MM.1S (cell line): ENCODE results near the gene PPP1R14C.

Source experiments
- CTCF ChIP-seq: fragments of 300-600 bp; sonication (generic); IDR thresholded peaks from 2 replicates; pipeline ENCODE4 v1.5.1; 2016; ENCODE audit warnings: antibody characterized with exemption, low read length, mixed read lengths
- EZH2 ChIP-seq: fragments of 300-600 bp; sonication (generic); optimal IDR thresholded peaks from 2 replicates; pipeline ENCODE3; 2017; ENCODE audit warnings: low read depth, mild to moderate bottlenecking, antibody characterized with exemption, low read length, mixed read lengths

DNA sequence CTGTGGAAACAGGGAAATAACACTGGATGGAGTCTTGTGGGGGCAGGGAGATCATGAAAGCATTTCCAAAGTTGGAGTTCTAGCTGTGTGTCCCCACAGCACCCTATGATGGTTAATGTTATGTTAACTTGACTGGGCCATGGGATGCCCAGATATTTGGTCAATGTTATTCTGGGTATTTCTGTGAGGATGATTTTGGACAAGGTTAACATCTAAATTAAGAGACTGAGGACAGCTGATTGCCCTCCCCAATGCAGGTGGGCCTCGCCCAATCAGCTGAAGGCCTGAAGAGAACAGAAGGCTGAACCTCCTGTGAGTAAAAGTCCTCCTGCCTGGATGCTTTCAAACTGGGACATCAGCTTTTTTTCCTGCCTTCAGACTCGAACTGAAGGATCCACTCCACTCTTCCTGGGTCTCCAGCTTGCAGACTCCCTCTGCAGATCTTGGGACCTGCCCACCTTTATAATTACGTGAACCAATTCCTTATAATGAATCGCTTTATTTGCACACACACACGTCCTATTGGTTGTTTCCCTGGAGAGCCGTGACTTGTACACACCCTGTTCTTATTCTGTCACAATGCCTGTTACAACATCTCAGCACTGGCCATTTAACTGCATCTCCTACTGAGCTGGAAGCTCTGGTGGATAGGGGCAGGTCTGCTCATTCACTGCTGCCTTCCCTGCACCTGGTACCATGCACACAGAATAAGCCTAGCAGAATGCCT lies 126.4 kb downstream of the PPP1R14C start:
- TF ChIP-seq CTCF (no peak), EZH2 (no peak)
